HG03354 (cell line): ENCODE results near the gene ETFB.
A peak's percentile ranks its signal among the peaks of the same experiment; 100 is the strongest.

Experiments
- ATAC-seq: cut with Tn5 transposase; IDR thresholded peaks from one replicate; pipeline ENCODE4 v1.9.1; 2021; ENCODE audit warnings: mild to moderate bottlenecking; ENCODE audit not compliant: unreplicated experiment, poor library complexity, severe bottlenecking

Gene ETFB

DNA sequence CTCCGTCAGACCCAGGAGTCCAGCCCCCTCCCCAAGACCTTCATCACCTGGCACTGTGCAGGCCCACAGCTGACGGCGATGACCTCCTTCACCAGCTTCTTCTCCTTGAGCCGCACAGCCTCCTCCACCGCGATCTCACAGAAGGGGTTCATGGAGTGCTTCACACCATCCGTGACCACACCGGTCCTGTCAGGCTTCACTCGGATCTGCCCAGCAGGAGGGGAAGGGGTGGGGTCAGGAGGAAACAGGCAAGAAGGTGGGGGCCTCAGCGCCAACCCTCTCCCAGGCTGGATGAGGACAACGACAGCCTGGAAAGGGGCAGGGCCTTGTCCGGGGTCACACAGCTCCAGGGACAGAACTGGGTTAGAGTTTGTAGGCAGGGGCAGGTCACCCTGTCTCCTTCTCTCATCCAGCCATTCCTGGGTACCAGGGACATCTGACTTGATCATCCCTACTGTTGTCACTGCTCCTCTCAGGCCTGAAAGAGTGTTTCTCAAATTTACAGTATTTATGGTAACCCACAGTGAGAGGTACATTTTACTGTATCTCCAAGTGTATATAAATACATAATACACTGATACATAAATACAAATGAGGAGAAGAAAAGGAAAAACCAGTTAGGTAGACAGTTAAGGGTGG is 12.0 kb downstream of the ETFB start:
- no peak for ATAC-seq

DNA sequence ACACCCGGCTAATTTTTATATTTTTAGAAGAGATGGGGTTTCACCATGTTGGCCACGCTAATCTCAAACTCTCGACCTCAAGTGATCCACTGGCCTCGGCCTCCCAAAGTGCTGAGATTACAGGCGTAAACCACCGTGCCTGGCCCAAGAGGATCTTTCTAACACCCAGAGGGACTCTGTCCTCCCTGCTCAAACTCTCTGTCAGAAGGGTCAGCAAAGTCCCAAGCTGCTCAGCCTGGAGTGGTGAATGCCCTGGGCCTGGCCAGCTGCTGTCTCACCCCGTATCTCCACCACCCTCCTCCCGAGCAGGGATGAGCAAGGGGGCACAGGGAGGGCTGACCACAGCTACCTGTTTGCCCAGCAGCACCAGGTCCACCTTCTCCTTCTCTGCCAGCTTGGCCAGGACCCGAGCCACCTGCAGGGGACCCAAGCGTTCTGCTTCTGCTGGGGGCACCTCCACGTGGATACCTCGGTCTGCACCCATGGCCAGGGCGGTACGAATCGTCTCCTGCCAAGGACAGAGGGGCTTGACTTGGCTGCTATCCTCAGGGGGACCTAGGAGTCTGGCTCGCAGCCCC is 13.3 kb downstream of the ETFB start:
- ATAC-seq, result no peak

DNA sequence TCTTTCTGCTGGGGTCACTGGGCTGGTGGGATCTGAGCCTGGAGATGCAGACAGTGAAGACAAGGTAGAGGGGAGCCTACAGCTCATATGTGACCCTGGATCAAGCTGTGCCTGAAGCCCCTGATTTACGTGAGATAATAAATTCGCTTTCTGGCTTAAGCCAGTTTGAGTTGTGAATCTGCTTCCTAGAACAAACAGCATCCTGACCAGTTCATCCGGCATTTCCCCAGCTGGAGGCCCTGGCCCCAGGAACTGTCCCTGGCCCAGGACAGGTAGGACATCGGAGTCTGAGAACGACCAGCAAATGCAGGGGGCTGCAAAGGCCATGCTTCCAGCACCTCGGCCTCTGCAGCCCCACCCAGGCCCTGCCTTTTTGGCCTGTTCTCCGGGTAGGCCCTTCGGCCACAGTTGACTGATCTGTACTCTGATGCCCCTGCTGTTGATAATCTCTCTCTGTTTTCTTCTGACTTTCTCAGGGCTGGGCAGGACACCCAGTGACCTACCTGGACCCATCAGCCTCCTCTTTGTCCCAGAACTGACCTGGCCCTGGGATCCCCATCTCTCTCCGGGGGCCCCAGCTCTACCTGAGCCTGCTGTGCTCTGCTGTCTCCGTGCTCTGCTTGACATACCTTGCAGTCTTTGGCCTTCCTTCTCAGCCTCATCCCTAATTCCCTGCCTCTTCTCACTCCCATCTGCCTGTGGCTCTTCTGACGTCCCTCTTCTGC is 14.8 kb downstream of the ETFB start:
- ATAC-seq, result no peak

DNA sequence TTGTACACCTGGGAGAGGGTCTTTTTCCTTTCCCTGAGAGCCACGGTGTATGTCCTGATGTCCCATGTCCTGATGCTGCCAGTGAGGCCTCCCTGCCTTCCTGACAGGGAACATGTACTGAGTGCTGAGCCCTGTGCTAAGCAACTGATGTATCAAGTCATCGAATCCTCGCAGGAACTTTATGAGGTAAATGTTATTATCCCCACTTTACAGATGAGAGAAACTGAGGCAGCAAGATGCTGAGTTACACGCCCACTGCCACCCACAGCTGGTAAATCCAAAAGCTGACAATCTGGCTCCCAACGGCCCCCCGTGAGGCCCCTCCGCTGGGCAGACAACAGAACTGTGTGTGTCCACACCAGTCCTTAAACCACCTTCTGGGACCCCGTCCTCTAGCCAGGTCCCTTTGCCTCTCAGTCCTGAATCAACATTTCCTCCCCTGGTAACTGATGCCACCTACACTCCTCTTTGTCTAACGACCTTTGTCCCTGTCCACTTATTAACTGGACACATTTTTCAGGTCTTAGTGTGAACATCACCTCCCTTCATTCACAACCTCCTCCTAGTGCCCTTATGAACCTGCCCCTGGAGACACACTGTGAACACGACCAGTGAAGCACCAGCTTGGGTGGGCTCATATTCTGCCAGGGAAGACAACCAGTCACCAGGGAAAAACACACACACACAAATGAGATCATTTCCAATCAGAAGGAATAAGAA is 18.8 kb downstream of the ETFB start:
- ATAC-seq, result no peak

DNA sequence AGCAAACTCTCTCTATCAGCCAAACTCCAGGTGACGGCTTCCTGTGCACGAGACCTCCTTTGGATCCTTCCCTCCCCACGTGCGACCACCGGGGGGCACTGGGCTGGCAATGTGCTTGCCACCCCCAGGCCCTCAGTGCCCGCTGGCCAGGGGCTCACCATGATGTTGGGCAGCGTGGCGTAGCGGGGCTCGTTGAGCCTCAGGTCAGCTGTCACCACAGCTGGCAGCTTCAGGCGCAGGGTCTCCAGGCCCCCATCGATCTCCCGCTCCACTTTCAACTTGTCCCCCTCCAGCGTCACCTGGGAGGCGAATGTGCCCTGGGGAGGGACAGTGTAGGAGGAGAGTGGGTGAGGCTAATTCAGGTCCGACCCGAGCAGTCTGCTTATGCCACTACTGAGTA is 19.4 kb downstream of the ETFB start:
- ATAC-seq, result no peak

DNA sequence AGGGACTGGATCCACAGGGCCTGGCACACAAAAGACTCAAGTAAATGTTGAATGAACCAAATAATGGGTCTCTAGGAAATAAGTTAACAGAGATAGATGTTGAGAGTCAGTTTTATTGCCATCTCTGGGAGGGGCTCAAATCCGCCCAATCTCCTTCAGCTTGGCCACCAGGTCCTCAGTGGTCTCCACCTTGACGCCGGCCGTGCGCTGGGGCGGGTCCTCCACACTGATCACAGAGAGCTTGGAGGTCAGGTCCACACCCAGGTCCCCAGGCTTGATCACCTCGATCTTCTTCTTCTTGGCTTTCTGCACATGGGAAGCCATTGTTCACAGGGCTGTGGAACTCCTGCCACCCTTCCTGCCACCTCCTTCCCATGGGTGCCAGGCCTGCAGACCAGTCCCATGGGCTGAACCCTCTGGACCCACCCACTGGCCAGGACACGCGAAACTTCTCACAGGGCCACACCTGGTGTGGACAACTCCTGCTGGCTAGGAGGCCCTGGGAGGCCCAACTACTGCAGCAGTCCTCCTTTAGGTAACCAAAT is 21.0 kb downstream of the ETFB start:
- ATAC-seq, result no peak

DNA sequence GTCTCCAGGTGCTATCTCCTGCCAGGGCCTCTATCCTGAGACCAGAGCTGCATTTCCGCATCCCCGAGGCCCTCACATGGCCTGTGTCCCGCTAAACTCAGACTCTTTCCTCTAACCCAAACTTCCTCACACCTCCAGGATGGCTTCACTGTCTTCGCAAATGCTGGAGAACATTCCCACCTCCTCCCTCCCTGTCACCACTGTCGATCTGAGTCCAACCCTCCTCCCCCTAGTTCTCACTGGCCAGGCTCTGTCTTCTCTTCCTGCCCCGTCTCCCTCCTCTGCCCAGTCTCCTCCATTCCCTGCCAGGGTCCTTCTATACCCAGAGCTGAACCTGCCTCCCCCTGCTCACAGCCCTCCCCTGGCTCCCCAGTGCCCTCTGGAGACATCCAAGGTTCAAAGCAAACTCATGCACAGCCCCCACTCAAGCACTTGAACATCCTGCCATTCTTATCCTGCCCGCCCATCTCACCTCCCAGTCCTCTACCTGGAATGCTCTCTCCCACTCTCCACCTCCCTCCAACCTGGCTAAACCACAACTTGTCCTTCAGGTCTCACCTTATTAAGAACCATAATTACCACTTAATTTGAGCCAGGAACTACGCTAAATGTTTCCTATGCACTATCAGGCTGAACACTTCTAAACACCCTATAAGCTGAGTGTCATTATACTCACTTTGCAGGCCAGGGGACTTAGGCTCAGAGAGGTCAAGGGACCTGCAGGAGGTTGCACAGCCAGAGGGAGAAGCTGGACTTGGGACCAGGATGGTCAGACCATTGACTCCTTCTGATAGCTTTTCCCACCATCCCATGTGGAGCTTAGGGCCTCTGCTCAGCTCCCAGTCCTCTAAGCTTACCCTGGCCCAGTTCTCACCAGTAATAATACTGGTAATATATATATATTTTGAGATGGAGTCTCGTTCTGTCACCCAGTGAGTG is 23.3 kb downstream of the ETFB start:
- ATAC-seq, result no peak

DNA sequence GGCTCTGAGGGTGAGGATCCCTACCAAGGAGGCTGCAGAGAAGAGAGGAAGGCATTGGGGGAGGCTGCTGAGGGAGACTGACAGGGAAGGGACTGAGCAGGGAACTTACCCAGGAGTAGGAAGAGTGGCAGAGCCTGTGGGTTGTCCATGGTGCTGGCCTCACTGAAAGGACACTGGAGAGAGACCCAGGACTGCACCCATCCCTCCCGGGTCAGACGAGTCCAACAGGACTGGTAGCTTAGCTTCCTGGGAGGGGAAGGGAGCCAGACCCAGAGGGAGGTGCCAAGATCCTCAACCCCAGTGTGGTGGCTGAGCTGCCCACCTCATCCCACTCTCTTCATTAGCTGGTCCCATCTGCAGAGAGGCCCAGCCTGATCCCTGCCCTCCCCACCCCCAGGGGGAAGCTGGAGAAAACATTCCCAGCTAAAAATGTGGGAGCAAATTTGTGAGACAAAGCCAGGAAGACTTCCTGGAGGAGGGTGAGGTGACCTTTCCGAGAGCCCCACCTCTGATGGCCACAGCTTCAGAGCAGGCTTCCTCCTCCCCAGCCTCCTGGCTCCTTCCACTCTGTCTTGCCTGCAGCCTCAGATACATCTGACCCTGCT is 24.1 kb downstream of the ETFB start, which contains the start of gene VSIG10L:
TSS of gene VSIG10L (minus strand) at position 164 of the 605 bp plus-strand sequence. CDS start at position 149, 15 bp downstream.
- ATAC-seq, result no peak

DNA sequence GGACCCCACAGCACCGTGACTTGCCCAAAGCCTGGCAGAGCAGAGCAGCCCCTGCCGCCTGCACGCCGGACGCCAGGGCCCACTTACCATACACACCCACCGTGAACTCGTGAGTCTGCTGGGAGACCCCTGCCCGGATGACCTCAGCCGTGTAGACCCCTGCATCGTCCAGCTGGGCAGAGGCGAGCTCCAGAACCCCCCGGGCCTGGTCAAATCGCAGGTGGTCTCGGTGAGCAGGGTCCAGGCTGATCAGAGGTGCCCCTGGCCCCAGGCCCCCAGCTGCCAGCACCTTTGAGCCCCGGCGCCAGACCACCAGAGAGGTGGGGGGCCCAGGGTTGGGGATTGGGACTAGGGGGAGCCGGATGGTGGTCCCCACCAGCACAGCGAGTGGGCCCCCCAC is 25.1 kb downstream of the ETFB start:
- no peak for ATAC-seq

DNA sequence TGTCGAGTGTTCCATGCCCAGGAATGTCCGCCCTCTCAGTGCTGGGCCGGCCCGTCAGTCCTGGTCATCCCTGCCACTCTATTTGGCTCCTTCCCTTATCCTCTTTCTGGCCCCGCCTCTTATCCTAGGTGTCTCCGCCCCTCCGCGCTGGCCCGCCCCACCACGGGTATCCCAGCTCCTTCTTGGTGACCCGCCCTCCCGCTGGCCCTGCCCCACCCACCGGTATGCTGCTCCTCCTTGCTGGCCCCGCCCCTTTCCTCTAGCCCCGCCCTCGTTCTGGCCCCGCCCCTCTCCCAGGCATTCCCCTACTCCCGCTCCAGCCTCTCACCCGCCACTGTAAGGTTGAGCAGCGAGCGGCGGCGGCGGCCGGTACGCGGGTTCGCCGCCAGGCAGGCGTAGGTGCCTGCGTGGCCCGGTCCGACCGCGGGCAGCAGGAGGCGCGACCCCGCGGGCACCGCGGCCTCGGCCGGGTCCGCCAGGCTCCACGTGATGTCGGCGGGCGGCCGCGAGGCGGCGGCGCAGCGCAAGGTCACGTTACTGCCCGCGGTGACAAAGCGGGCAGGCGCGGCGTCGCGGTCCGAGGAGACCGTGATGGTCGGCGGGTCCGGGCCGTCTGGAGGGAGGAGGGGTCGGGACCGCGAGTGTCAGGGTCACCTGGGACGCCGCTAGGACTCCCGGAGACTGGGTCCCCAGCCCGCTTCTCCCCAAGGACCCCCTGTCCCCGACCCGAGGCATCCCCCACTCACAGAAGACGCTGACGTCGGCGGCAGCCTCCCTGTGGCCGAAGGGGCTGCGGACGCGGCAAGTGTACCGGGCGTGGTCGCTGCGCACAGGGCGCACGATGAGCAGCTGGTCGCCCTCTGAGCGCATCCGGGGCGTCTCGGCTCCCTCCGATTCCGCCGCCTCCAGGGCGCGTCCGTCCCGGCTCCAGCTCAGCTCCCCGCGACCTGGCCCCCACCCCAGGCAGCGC is 26.2 kb downstream of the ETFB start:
- ATAC-seq, result peak; percentile 55

DNA sequence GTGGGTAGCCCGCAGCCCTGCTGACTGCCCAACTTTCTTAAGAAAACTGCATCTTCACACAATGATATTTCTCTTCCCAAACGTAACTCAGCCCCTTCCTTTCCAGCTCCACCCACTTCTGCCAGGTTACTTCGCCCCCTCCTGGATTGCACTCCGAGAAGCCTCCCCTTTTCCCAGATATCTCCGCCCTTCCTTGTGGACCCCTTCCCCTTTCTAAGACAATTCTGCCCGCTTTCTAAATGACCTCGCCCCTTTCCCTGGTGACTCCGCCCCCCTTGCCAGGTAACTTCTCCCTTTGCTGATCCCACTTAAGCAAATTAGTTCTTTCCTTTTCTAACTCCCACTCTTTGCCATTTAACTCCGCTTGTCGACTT is 26.9 kb downstream of the ETFB start:
- no peak for ATAC-seq

DNA sequence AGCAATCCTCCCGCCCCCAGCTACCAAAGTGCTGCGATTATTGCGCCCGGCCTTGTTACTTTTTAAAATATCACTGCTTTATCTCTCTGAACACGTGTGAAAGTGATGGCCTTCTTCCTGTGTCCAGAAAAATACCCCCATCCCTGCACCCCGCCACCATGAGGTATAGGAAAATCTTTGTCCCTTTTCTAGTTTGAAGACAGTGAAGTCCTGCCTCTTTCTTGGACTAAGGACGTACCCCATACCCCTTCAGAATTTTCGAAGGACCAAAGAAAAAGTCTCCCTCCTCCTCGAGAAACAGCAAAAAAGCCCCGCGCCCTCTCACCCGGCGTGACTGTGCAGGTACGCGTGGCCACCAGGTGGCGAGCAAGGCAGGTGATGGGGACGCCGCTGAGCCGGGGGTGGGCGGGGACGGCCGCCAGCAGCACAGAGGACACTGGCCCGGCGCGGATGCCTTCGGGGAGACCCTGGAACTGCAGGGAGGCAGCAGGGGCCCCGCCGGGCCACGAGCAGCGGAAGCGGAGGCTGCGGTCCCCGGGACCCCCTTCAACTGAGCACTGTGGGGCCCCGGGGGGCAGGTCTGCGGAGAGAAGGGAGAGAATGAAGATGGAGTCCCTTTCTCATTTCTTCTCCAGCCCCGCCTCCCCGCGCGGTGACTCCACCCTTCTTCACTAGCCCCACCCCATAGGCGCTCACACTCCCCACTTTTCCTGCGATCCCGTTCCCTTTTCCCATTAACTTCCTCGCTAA is 27.4 kb downstream of the ETFB start:
- ATAC-seq, result peak; percentile 69

DNA sequence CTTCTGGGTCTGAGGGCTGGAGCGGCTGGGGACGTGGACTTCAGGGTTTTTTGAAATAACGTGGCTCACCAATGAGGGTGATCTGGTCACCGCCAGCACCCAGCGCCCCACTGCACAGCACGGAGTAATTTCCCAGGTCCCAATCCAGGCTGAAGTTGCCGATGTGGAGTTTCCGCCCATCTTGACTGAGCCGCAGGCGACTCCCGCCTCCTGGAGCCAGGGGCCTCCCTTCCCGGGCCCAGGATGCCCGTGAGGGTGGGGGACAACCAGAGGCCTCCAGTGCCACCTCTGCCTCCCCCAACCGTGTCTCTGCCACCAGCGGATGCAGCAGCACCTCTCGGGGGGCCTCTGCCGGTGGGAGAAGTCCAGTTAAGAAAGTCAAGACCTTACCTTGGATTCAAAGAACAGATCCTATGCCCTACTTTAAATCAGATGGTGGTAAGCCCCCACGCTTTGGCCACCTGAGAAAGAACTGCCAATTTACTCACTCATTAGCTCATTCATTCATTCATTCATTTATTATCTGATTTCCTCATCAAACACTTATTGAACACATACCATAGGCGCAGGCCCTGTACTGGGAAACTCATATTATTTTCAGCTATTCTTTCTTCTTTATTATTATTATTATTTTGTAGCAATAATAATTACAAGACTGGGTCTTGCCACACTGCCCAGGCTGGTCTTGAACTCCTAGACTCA is 28.2 kb downstream of the ETFB start:
- no peak for ATAC-seq

DNA sequence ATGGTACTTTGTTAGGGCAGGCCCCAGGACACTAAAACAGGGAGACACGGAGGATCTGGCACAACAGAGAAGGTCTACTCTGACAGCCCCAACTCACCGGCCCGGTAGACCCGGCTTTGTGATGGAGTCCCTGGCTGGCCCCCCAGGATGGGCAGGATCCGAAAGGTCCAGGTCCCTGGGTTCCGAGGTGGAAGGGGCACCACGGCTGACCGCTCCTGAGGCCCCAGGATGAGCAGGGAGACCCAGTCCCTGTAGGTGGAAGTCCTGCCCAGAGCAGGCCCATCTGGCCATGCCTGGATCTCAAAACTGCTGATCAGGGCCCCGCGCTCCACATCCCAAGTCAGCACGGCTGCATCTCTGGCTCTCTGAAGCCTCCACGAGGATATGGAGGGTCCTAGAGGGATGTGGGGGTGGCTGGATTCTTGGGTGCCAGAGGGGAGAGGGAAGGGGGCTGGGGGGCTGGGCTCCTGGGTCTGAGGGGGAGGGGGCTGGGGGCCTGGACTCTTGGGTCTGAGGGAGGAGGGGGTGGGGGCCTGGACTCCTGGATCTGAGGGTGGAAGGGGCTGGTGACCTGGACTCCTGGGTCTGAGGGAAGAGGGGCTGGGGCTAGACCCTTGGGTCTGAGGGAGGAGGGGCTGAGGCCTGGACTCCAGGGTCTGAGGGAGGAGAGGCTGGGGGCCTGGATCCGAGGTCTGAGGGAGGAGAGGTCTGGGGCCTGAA is 28.9 kb downstream of the ETFB start:
- no peak for ATAC-seq

DNA sequence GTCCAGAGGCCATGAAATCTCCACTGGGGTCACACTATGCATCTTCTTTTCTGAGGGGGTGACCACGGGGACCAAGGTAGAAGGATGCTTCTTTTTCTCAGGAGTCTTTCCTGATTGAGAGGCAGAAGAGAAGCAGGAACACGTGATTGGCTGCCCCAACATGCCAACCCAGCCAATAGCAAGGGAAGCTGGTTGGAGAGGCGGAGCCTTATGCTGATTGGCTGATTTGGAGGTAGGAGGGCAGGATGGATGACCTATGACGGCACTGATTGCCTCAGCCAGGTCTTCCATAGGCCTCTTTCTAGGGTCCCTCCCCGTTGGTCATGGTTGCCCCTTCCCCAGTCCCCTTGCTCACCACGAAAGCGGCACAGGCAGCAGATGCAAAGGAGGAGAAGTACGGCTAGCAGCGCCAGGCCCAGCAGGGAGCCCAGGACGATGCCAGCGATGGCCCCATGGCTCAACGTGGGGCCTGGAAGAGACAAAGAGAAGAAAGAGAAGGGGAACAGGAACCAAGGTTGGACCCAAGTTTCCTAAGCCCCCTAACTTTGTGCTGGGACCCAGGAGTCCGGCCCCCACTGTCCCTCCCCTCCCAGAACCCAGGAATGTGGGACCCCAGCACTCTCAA is 32.2 kb downstream of the ETFB start:
- ATAC-seq, result no peak
